NCI-H1092 treated with DMSO at 0.1 percent for 48 hours (cell line): Measurements from ENCODE around the gene FES.

Source experiments
- DNase-seq: peaks from one replicate; lab custom pipeline; 2025; lab: John Stamatoyannopoulos, UW

The FES gene

GRCh38 chr15:90876046-90876445, 8.3 kb upstream of the FES start:
- DNase-seq, result no peak

DNA sequence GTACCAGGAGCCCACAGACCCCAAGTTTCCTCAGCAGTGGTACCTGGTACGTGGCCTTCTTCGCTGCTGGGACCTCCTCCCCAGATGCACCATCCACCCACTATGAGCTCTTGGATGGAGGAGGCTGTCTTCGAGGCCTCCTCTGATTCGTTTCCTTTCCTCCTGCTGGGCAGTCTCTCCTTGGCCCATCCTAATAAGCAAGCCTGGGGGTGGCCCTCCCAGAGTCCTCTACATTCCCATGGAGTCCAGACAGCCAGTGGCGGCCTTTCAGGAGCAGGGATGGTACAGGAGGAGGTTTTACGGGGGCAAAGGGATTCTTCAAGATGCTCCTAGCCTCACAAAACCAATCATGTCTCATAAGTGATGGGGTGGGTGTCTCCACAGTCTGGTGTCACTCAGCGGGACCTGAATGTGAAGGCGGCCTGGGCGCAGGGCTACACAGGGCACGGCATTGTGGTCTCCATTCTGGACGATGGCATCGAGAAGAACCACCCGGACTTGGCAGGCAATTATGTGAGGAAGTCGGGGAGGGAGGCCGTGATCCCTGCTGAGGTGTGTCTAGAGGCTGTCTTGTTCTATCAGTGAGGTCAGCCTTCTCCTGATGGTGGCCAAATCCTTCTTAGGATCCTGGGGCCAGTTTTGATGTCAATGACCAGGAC, 7.7 kb upstream of the FES start:
- no peak for DNase-seq

- DNase-seq, result no peak
Measured at GRCh38 chr15:90877315-90877714, 7.0 kb upstream of the FES start.

DNA sequence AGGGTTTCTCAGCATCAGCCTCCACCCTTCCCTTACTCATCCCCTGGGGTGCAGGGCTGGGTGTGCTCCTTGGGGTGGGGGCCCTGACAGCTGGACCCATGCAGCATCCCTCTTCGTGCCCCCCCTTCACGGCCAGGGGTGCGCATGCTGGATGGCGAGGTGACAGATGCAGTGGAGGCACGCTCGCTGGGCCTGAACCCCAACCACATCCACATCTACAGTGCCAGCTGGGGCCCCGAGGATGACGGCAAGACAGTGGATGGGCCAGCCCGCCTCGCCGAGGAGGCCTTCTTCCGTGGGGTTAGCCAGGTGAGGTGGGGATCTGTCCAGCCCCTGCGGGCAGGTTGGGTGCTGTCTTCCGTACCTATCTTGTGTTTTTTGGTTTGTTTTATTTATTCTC, 6.3 kb upstream of the FES start:
- DNase-seq, result no peak

DNA sequence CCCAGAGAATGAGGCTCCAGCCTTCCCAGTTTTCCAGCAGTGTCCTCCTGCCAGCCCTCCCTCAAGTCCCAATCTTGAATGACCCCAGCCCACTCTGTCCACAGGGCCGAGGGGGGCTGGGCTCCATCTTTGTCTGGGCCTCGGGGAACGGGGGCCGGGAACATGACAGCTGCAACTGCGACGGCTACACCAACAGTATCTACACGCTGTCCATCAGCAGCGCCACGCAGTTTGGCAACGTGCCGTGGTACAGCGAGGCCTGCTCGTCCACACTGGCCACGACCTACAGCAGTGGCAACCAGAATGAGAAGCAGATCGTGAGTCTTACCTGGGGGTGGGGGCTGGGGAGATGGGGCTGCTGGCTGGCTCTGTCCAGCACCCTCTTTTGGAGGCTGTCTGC, 5.6 kb upstream of the FES start:
- DNase-seq, result no peak

GRCh38 chr15:90879730-90880366, 4.5 kb upstream of the FES start:
- no peak for DNase-seq

- DNase-seq, result no peak
Measured at GRCh38 chr15:90880381-90881145, 3.7 kb upstream of the FES start.

GRCh38 chr15:90881181-90881977, 2.9 kb upstream of the FES start:
- DNase-seq, result no peak

- DNase-seq, result no peak
Measured at GRCh38 chr15:90881978-90882721, 2.2 kb upstream of the FES start.

- no peak for DNase-seq
Measured at GRCh38 chr15:90882781-90883525, 1.4 kb upstream of the FES start.

GRCh38 chr15:90883526-90883975, 753 bp upstream of the FES start:
- no peak for DNase-seq

GRCh38 chr15:90884719-90885431, 571 bp downstream of the FES start:
- DNase-seq, result no peak

- peak; percentile 16 for DNase-seq
Measured at GRCh38 chr15:90885432-90886290, 1.4 kb downstream of the FES start.

- DNase-seq, result no peak
Measured at GRCh38 chr15:90886291-90886614, 1.9 kb downstream of the FES start.

- no peak for DNase-seq
Measured at GRCh38 chr15:90887037-90887481, 2.8 kb downstream of the FES start.

GRCh38 chr15:90889313-90889730, 5.0 kb downstream of the FES start:
- DNase-seq, result no peak

GRCh38 chr15:90889736-90890456, 5.6 kb downstream of the FES start:
- DNase-seq, result no peak

DNA sequence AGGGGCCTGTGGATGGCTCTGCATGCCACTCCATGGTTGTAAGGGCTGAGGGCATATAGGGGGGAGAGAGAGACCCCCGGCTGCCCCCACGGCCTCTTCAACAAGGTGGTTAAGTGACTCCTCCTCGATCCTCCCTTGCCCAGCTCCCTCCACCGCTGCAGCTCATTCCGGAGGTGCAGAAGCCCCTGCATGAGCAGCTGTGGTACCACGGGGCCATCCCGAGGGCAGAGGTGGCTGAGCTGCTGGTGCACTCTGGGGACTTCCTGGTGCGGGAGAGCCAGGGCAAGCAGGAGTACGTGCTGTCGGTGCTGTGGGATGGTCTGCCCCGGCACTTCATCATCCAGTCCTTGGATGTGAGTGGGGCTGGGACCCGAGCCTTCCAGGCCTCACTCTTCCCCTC, 6.5 kb downstream of the FES start:
- DNase-seq, result no peak
